NT2/D1 (cell line): ENCODE data around the gene MGAT4C.

Experiments
- SUZ12 ChIP-seq: IDR thresholded peaks from 2 replicates; pipeline ENCODE4 v1.6.1; 2011; ENCODE audit not compliant: insufficient read length, insufficient read depth; ENCODE audit errors: extremely low read depth
- YY1 ChIP-seq: IDR thresholded peaks from 2 replicates; pipeline ENCODE4 v1.6.1; 2011; ENCODE audit not compliant: insufficient read length, insufficient read depth
- ZNF274 ChIP-seq: IDR thresholded peaks from 2 replicates; pipeline ENCODE4 v1.6.1; 2011; ENCODE audit warnings: mild to moderate bottlenecking, low read depth, low read length

DNA sequence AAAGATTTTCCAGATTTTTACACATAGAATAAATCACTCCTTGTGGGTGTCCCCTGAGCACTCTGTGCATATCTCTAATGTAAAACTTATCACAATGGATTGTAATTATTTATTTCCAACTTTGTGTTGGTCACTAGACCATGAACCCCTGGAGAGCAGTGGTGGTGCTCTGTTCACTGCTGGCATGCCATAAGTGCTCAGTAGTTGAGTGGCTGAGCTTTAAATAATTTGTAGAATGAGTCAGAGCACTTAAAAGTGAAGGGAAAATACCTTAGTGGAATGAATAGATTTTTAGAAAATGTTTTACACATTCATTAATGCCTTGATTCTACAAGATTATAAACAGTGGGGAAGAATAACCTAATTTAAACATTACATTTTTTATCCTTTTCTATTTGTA is 6.3 kb downstream of the MGAT4C start:
- no peak for TF ChIP-seq YY1
- TF ChIP-seq ZNF274 = no peak
- no peak for TF ChIP-seq SUZ12
